Esophagus squamous epithelium (tissue), 4 donors: ENCODE measurements around the gene SERINC3.

Experiments used
- CTCF ChIP-seq, 6 experiments: fragments of 450-650 bp in 4 of 6; fragments of 200-600 bp in 2 of 6; sonication (generic) in 2 of 6; IDR thresholded peaks; one replicate each; pipeline ENCODE4 v1.5.1; 2016 to 2019; ENCODE audit warnings: antibody characterized with exemption in 6 of 6, mild to moderate bottlenecking in 4 of 6, moderate library complexity in 4 of 6
- POLR2A ChIP-seq, 4 donors: fragments of 450-650 bp; IDR thresholded peaks; one replicate each; pipeline ENCODE4 v1.6.1; 2017; ENCODE audit warnings: antibody characterized with exemption in 4 of 4, mild to moderate bottlenecking in 4 of 4, moderate library complexity in 3 of 4

GRCh38 chr20:44464514-44464913 is 57.4 kb downstream of the SERINC3 start:
- no peak for TF ChIP-seq CTCF (IDR thresholded peaks at IDR 0.05)
- TF ChIP-seq POLR2A (IDR thresholded peaks at IDR 0.05): no peak
